ENCODE data around the gene PLXNA4. TPM values are rescaled to one million over a fixed set of nuclear protein-coding genes. Genes with fewer than 3 reads are reported as not detected.

The PLXNA4 gene
- total RNA-seq, 1 donor from 2014 or later = 21.7 TPM

DNA sequence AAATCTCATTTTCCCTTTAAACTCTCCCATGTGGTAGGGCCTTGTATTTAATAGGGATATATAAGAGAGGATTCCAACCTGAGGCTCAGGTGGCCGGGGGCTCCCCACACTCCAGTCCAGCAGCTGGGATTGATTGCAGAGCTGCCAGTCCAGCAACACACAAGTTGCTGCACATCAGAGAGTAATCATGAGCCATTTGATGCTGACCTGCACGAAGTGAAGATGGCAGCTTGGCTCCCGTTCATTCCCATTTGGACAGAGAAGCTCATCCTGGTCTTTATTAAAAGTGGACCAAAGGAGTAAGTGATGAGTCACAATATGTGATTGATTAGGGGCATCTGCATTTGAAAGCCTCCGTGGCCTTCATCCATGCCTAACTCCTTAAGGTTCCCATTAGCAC lies 202.4 kb downstream of the PLXNA4 start:
- Mint-ChIP-seq H3K4me3 (no peak overlapping the region), H3K27me3 (ENCODE audit: low read depth) (no peaks in the 10 kb centered on the region), H3K36me3 (ENCODE audit: low read depth) (no peaks in the 10 kb centered on the region), H3K9me3 (no peaks in the 10 kb centered on the region), H3K27ac (ENCODE audit: unreplicated experiment) (no peak overlapping the region), H3K4me1 (peaks cover 13% of the 10 kb centered on the region)
- no peak for DNase-seq (ENCODE audit: low read depth, low spot score)
- TF ChIP-seq, protein P1, sequence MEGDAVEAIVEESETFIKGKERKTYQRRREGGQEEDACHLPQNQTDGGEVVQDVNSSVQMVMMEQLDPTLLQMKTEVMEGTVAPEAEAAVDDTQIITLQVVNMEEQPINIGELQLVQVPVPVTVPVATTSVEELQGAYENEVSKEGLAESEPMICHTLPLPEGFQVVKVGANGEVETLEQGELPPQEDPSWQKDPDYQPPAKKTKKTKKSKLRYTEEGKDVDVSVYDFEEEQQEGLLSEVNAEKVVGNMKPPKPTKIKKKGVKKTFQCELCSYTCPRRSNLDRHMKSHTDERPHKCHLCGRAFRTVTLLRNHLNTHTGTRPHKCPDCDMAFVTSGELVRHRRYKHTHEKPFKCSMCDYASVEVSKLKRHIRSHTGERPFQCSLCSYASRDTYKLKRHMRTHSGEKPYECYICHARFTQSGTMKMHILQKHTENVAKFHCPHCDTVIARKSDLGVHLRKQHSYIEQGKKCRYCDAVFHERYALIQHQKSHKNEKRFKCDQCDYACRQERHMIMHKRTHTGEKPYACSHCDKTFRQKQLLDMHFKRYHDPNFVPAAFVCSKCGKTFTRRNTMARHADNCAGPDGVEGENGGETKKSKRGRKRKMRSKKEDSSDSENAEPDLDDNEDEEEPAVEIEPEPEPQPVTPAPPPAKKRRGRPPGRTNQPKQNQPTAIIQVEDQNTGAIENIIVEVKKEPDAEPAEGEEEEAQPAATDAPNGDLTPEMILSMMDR (conservative IDR thresholded peaks at IDR 0.05) = no peak

DNA sequence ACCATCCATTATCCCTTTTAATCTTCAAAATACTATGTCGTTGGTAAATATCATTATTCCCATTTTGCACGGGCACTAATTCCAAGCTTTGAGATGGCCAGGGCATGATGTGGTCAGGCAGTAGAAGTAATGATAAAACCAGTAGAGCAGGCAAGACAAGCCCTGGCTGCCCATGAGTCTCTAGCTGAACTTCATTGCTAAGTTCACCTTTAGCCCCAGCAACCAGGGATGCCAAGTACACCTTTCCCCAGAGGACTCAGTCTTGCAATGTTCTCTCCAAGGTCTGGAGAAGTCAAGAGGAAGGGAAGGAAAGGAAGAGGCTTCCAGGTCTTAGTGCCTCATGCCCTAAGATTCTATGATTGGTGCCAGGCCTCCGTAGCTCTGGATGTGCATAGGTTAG lies 203.2 kb downstream of the PLXNA4 start:
- Mint-ChIP-seq H3K27me3 (ENCODE audit: low read depth) (no peaks in the 10 kb centered on the region), H3K9me3 (no peaks in the 10 kb centered on the region), H3K27ac (ENCODE audit: unreplicated experiment) (no peak overlapping the region)

DNA sequence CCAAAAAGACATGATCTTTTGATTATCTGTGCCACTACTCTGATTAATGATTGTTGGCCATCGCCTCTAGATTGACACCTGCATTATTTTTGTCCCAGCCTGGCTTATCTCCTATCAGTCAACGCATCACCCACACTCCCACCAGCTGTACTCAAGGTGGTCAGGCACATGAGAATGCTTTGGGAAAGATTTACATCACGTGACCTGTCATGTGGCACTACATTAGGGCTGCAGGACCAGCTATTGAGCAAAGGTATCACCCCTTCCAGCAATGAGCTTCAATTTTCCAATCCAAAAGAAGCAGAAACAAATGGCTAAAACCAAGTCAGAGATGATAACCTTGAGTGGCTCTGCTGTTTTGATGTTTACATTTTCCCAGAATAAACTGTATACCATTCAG lies 204.3 kb downstream of the PLXNA4 start:
- DNase-seq (ENCODE audit: low read depth, low spot score) = no peak
- peaks cover 20% of the 10 kb centered on the region for H3K4me1 Mint-ChIP-seq
- no peaks in the 10 kb centered on the region for H3K27me3 Mint-ChIP-seq (ENCODE audit: low read depth)
- H3K36me3 Mint-ChIP-seq (ENCODE audit: low read depth) = no peaks in the 10 kb centered on the region
- TF ChIP-seq, protein P1 (conservative IDR thresholded peaks at IDR 0.05) = no peak
- H3K9me3 Mint-ChIP-seq = no peaks in the 10 kb centered on the region
- H3K27ac Mint-ChIP-seq (ENCODE audit: unreplicated experiment) = no peak overlapping the region
- no peak overlapping the region for H3K4me3 Mint-ChIP-seq

More for the DNA sequence above, 203.2 kb downstream of the PLXNA4 start:
- H3K4me3 Mint-ChIP-seq = no peak overlapping the region
- no peak for DNase-seq (ENCODE audit: low read depth, low spot score)
- peaks cover 16% of the 10 kb centered on the region for H3K4me1 Mint-ChIP-seq
- TF ChIP-seq, protein P1 (conservative IDR thresholded peaks at IDR 0.05) = no peak
- H3K36me3 Mint-ChIP-seq (ENCODE audit: low read depth) = no peaks in the 10 kb centered on the region

DNA sequence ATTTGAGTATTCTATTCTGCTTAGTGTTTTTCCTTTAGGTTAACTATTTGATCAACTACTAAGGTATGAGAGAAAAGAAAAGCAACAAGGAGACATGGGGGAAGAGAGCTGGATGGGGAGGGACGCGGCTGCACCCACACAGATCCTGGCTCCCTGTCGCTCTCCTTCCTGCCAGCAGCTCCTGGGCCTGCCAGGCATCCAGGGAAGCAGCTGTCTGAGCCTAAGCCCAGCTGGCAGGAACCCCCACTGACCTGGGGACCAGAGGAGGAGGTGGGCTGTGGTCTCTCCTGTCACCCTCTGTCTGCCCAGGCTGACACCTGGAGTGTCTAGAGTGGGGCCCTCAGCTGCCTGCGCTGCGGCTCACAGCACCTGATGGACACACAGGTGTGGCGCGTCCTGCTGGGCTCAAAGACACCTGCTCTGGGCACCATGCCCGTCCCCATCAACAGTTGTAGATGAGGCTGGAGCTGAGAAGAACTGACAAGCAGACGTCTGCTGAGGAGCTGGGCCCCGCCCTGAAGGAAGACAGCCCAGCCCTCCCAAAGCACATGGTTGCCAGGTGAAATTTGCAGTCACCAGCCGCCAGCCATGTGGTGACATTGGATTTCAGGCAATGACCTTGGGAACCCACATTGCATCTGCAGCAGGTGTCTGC lies 207.9 kb downstream of the PLXNA4 start:
- peaks cover 20% of the 10 kb centered on the region for H3K4me1 Mint-ChIP-seq
- H3K36me3 Mint-ChIP-seq (ENCODE audit: low read depth) = no peaks in the 10 kb centered on the region
- no peak overlapping the region for H3K4me3 Mint-ChIP-seq
- DNase-seq (ENCODE audit: low read depth, low spot score) = no peak
- no peaks in the 10 kb centered on the region for H3K27me3 Mint-ChIP-seq (ENCODE audit: low read depth)
- TF ChIP-seq, protein P1 (conservative IDR thresholded peaks at IDR 0.05) = no peak
- H3K27ac Mint-ChIP-seq (ENCODE audit: unreplicated experiment) = no peak overlapping the region
- no peaks in the 10 kb centered on the region for H3K9me3 Mint-ChIP-seq

DNA sequence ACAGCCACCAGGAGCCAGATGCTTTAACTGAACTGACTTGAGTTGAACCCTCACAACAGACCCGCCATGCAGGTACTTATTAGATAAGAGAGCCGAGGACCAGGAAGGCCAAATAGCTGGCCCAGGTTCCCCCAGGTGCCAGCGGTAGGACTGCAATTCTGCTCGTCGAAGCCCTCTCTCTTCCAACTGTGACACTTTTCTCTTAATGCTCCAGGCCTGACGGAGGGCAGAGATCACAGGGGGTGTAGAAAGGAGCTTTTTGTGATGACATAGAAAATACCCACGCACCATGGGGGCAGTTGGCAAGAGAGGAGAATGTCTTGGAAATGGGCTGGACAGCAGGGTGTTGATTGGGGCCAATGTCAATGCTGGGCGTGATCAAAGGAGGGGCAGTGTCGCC lies 208.5 kb downstream of the PLXNA4 start:
- Mint-ChIP-seq H3K27me3 (ENCODE audit: low read depth) (no peaks in the 10 kb centered on the region), H3K4me3 (no peak overlapping the region), H3K36me3 (ENCODE audit: low read depth) (no peaks in the 10 kb centered on the region), H3K27ac (ENCODE audit: unreplicated experiment) (no peak overlapping the region), H3K4me1 (peaks cover 20% of the 10 kb centered on the region), H3K9me3 (peaks cover 2% of the 10 kb centered on the region)
- TF ChIP-seq, protein P1 (conservative IDR thresholded peaks at IDR 0.05) = no peak
- DNase-seq (ENCODE audit: low read depth, low spot score) = no peak
